Measurements from ENCODE around the gene PRRC2C.

- TF ChIP-seq POLR2A (IDR thresholded peaks at IDR 0.05) (no peak), POLR2AphosphoS5 (IDR thresholded peaks at IDR 0.05; ENCODE audit: insufficient read depth in 1 of 2, low read depth in 1 of 2) (no peak)
- TF ChIP-seq, protein P1, sequence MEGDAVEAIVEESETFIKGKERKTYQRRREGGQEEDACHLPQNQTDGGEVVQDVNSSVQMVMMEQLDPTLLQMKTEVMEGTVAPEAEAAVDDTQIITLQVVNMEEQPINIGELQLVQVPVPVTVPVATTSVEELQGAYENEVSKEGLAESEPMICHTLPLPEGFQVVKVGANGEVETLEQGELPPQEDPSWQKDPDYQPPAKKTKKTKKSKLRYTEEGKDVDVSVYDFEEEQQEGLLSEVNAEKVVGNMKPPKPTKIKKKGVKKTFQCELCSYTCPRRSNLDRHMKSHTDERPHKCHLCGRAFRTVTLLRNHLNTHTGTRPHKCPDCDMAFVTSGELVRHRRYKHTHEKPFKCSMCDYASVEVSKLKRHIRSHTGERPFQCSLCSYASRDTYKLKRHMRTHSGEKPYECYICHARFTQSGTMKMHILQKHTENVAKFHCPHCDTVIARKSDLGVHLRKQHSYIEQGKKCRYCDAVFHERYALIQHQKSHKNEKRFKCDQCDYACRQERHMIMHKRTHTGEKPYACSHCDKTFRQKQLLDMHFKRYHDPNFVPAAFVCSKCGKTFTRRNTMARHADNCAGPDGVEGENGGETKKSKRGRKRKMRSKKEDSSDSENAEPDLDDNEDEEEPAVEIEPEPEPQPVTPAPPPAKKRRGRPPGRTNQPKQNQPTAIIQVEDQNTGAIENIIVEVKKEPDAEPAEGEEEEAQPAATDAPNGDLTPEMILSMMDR (IDR thresholded peaks at IDR 0.05), result no peak
Measured at GRCh38 chr1:171460018-171460620, 25.2 kb upstream of the PRRC2C start.

All from vagina (tissue), 2 donors.